GM21447 (cell line): ENCODE measurements around the gene PAK5.
A peak's percentile ranks its signal among the peaks of the same experiment; 100 is the strongest.

Source experiments
- ATAC-seq: cut with Tn5 transposase; IDR thresholded peaks from one replicate; pipeline ENCODE4 v1.9.1; 2021; ENCODE audit not compliant: unreplicated experiment

PAK5 gene

GRCh38 chr20:9532069-9532838, 306.6 kb downstream of the PAK5 start:
- no peak for ATAC-seq

GRCh38 chr20:9531581-9531980, 307.3 kb downstream of the PAK5 start:
- ATAC-seq: no peak

- no peak for ATAC-seq
Observed at GRCh38 chr20:9523636-9524035, 315.2 kb downstream of the PAK5 start.

GRCh38 chr20:9520086-9520485, 318.8 kb downstream of the PAK5 start:
- no peak for ATAC-seq

GRCh38 chr20:9518576-9519175, 320.2 kb downstream of the PAK5 start:
- no peak for ATAC-seq

- ATAC-seq: no peak
Observed at GRCh38 chr20:9517297-9518162, 321.3 kb downstream of the PAK5 start.

GRCh38 chr20:9516234-9516871, 322.5 kb downstream of the PAK5 start:
- no peak for ATAC-seq

GRCh38 chr20:9515741-9516233, 323.1 kb downstream of the PAK5 start:
- no peak for ATAC-seq

GRCh38 chr20:9515214-9515585, 323.7 kb downstream of the PAK5 start:
- no peak for ATAC-seq

GRCh38 chr20:9514461-9515213, 324.2 kb downstream of the PAK5 start, which contains the start of gene LAMP5:
TSS of gene LAMP5 (plus strand) at chr20:9514590. CDS start at chr20:9514853, 263 bp downstream.
- no peak for ATAC-seq

GRCh38 chr20:9514072-9514460, 324.8 kb downstream of the PAK5 start:
- ATAC-seq: no peak

- peak; percentile 56 for ATAC-seq
Observed at GRCh38 chr20:9510911-9511310, 328.0 kb downstream of the PAK5 start.

GRCh38 chr20:9509246-9509645, 329.6 kb downstream of the PAK5 start:
- ATAC-seq: no peak

GRCh38 chr20:9508696-9509178, 330.1 kb downstream of the PAK5 start:
- ATAC-seq: no peak

GRCh38 chr20:9508240-9508661, 330.6 kb downstream of the PAK5 start:
- ATAC-seq: no peak

GRCh38 chr20:9507544-9508239, 331.2 kb downstream of the PAK5 start:
- no peak for ATAC-seq

- ATAC-seq: no peak
Observed at GRCh38 chr20:9506964-9507369, 331.9 kb downstream of the PAK5 start.

- ATAC-seq: no peak
Observed at GRCh38 chr20:9506280-9506821, 332.5 kb downstream of the PAK5 start.

- no peak for ATAC-seq
Observed at GRCh38 chr20:9503526-9504245, 335.2 kb downstream of the PAK5 start.
